Fibroblast of skin of left biceps (primary cell): ENCODE results near the gene PRSS12.

Experiments used
- DNase-seq, 2 experiments: peaks; one replicate each; pipeline ENCODE4 v3.0.0-alpha.2; 2013; ENCODE audit warnings: low read depth in 2 of 2

The PRSS12 gene

DNA sequence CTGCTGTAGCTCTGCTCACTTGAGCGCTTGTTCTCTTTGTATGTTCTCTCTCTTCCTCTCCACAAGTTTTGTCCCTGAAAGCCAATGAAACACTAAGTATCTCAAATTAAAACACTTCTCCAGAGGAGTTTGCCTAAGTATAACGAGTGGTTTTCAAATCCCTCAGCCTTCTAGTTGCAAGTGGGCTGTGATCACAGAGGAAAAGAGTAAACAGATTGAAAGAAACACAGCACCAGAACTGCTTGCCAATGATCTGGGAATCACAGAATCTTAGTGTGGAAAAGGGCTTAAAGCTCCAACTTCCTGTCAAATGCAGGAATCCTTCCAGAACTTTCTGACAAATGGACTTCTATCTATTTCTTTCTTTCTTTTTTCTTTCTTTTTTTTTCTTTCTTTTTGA is 4.8 kb upstream of the PRSS12 start:
- no peak for DNase-seq

DNA sequence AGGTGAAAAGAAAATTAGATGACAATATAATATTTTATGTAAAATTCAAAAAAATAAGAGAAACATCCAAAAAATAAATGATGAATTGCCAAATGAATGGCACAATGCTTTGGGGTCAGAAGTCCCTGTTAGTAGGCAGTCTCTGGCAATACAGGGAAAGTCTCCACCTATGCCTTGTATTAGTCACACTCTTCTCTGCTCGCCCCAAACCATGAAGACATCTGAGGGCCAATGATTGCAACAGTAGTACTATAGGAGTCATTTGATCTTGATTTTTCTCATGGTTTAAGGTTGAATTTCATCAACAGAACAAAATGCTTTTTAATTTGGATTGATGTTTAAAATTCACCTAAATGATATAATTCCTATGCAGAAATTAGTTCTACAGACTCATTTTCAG is 3.9 kb upstream of the PRSS12 start:
- DNase-seq = no peak

DNA sequence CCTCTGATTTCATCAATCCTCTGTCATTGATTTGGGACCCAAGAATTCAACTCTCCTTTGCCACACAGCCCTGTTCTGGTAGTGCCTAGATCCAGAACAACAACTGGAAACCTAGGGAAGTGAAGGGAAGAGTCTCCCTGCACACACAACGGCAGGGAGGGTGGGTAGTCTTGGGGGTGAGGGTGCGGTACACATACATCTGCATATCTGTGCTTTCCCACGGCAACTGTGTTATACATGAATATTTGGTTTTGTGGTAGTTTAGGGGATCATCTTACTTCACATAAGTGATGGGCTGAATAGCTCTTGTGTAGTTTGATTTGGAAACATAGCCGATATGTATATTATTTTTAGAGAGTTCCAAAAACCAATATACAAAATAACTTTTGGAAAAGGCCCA is 3.3 kb upstream of the PRSS12 start:
- no peak for DNase-seq

DNA sequence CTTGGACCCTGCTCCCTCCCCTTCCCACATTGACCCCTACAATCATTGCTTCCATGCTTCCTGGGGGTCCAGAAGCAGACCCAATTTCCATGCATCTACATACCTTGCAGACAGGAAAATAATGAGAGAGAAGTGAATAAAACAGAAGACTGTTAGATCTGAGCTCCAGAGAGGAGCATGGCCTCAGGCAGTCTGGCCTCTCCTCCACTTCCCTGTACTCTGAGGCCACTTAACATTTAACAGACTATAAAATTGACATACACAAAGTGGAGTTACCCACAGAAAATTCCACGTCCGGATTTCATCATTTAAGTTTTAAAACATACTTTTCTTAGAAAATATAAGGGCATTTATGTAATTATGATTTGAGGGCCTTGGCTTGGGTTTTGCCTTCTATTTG is 2.1 kb upstream of the PRSS12 start:
- no peak for DNase-seq

DNA sequence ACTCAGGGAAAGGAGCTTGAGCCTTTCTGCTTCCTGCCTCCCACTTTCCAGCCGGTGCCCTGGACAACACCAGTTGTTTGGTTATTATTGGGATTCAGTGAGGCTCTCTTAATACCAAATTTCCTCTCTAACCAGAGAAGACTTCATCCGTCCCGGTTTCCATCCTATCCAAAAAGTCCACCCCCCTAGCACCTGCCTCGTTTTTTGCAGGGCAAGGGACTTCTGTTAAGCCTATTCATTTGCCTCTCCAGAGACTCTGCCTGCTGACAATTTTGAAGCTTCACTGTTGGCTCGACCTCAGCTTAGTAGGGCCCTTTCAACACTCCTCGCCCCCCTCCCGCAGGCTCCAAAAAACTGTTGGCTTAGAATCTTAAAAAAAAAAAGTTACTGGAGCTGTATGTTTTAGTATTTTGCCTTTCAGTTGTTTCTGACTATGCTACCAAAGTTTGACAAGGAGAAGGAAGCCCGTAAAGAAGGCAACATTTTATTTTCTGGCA is 779 bp upstream of the PRSS12 start:
- no peak for DNase-seq

DNA sequence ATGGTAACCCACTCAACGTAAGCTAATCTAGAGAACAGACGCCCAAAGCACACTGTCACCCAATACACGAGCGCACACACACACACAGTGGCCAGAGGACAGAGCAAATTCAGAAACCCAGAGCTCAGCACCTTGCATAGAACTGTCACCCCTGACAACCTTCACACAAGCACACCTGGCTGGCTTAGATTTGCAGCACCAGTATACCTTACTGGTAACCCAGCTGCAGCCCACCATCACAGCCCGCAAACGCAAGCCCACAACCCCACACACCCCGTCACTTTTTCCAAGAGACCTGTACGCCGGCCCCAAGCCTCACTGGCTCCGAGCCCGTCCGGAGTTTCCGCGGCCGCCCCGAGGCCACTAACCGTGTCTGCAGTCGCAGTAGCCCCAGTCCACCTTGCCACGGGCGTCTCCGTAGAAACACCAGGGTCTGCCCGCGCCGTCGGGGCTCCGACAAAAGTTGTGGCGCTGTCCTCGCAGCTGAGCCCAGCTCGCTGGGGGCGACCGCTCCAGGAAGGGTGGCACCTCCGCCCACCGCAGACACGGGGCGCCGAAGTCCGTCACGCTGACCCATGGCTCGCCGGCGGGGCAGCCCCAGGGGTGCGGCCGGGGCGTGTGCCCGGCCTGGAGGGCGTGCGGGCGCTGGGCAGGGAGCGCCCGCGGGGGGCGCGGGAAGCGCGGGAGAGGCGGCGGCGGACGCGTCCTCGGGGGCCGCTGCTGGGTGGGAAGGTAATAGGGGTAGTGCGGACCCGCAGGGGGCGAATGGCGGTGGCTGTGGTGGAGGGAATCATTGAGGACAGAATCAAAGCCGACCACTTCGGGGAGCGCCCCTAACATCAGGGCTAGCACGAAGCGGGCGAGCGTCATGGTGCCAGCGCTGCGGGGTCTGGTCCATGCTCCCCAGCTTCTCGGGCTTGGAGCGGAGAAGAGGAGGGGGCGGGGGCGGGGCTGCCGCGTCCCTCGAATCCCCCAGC is 664 bp downstream of the PRSS12 start:
- DNase-seq = no peak

DNA sequence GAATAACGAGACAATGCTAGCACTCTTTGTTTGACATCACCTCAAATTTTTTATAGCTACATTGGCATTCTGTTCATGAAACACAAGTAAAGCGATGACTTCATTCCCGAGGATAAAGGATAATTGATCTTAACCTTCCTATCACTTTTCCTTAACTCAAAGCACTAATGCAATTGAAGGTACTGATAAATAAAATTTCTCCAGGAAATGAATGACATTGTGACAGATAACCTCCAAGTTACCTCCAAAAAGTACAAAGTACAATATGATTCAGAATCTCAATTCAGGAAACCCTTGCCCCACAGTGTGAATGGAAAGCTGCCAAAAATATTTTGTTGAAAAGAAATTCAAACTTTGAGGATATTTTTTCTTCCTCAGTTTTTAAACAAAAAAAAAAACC is 1.8 kb downstream of the PRSS12 start:
- no peak for DNase-seq

DNA sequence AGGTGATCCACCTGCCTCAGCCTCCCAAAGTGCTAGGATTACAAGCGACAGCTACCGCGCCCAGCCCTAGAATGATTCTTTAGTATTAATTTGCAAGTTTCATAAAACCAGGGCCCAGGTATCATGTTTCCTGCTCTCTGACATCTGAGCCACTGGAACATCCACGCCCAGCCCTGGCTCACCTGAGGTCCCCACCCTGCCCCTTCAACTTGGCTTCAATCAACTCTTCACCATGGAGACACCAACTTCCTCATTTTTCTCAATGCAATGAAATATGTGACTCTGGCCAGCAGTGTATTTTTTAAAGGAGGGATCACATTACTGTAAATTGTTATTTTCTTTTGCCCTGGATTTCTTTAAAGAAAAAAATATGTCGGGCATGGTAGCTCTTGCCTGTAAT is 3.9 kb downstream of the PRSS12 start:
- no peak for DNase-seq

DNA sequence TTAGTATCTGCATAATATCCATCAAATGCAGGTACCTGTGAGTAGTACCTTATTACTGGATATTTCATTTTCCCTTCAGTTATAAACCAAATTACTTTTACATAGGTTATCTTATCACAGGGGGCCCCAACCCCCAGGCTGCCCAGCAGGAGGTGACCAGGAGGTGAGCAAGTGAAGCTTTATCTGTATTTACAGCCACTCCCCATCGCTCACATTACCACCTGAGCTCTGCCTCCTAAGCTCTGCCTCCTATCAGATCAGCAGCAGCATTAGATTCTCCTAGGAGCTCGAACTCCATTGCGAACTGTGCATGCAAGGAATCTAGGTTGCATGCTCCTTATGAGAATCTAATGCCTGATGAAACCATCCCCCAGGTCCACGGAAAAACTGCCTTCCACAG is 6.3 kb downstream of the PRSS12 start:
- no peak for DNase-seq

DNA sequence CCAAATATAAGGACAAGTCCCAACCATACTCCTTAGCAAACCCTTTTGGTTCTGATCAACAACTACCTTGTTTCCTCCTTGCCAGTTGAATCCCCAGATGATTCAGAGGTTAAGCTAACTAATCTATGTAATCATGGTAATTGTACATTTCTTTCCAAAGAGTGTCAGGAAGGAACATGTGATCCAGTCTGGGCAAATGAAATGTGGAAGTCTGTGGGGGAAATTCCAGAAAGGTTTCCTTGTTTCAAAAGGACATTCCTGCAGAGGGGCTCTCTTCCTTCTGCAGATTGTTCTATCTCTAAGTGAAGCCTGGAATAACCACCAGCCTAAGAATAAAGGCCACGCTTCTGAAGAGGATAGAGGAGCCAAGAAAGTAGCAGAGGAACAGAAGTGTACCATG is 7.0 kb downstream of the PRSS12 start:
- DNase-seq = no peak

DNA sequence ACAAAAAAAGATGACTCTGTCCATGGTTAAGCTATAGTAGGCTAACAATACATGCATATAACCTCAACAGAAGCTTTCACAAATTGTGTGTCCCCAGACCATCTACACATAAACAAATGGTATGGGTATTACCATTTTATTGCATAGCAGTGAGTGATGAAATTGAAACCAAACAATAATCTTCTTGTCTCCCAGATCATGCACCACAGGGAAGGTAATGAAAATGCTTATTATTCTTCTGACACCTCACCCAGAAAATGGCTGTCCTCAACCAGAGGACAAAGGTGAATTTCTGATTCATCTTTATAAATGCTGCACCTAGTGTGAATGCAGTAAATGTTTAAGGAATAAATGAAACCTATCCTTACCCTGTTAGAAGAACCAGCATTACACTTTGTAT is 8.0 kb downstream of the PRSS12 start:
- DNase-seq = no peak

DNA sequence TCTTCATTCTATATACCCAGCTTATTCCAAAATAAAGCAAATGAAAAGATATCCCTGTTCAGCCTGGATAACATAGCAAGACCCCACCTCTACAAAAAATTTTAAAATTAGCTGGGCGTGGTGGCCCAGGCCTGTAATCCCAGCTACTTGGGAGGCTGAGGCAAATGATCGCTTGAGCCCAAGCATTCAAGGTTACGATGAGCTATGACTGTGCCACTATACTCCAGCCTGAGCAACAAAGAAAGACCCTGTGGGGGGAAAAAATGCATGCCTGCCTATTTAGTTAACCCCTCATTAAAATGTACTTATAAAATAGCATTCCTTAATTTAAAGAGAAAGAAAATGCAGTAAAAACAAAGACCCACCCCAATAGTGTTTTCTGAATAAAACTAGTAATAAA is 9.3 kb downstream of the PRSS12 start:
- DNase-seq = no peak

DNA sequence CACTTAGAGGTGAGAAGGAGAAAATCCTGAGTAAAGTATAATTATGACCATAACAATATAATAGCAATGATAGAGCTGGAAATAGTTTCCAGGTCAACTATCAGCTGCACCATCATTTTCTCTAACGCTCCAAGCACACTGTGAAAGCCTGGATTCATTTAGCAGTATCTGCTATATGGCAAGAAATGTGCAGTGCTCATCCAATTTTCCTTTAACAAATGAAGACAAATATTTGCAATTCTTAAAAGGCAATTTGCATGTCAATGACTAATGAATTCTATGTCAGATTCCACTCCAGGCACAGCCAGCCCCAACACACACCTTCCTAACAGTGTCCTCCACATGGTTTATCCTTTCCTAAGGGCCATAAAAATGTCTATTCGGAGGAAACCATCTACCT is 12.7 kb downstream of the PRSS12 start:
- no peak for DNase-seq

DNA sequence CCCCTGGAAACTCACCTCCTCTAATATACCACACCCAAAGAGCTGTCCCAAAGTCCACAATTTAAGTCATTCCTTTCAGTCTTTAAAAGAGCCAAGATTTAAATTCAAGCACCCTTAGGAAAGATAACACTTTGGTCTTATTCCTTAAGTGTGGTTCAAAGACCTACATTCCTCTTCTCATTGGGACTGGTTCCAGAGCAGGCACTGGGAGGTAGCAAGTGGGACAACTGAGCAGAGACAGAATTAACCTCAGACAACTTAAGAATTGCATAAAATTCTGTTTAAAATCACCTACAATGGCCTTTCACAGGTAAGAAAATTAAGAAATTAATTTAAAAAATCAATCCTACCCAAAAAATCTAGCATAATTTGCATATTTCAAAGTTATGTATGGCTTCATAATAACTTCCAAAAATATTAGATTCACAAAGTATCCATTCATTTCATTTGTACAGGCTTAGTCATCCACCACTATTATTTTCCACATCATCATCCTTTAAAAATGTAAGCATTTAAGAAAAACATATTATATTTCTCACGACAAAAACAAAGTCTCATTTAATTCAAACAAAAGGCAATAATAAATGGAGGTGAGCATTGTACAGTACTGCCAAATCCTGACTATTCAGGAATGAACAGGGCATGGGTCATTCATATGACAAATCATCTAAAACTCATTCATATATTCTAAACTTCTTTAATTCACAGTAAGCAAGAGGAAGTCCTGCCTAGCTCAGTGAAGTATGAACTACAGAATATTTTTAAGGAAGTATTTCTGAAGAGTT is 13.6 kb downstream of the PRSS12 start:
- DNase-seq = peak; percentile 39 to 51

DNA sequence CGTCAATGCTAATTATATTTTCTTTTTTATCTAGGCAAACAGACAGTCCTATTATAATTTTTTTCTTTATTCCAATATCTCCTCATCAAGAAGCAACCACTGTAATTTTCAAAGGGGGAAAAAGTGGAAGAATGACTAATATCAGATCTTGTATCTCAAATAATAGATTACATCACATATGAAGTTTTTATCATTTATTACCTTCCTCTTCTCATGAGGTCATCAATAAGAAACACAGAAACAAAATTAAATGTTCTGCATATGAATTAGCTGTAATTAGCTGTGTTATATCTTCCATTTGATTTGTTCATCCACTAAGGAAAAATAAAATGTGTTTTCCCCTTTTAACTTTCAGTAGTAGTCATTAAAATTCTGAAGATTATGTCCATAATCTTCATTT is 14.3 kb downstream of the PRSS12 start:
- no peak for DNase-seq

DNA sequence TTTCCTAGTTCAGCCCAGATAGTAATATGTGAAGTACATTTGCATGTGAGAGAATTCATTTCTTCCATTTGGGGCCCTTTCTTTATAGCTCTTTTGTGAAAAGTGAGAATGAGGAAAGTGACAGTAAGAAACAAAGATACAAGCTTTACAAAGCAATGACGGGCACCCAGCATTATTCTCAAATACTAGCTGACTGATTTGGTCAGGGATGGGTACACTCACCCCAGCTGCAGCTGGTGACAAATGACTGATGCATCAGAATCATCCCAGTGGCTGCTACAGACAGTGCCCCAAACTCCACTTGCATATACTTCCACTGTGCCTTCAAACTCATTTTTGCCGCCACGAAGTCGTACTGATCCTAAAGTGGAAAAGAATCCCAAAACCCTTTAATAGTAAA is 14.8 kb downstream of the PRSS12 start:
- no peak for DNase-seq

DNA sequence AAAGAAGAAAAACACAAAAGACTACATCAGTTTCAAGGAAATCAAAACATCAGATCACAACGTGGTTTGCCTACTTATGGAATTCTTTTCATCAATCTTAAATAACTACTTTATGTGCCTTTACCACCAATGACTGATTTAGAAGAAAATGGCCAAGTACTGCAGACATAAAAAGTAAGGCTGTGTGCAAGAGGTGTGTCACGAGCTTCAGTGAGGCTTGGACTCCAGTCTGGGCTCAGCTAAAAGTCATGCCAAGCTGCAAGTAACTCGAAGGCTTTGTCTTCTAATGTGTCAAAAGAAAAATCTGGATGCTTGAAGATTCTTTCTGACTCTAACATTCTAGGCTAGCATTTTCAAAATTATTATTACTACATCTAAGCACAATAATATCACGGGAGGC is 17.0 kb downstream of the PRSS12 start:
- DNase-seq = no peak

DNA sequence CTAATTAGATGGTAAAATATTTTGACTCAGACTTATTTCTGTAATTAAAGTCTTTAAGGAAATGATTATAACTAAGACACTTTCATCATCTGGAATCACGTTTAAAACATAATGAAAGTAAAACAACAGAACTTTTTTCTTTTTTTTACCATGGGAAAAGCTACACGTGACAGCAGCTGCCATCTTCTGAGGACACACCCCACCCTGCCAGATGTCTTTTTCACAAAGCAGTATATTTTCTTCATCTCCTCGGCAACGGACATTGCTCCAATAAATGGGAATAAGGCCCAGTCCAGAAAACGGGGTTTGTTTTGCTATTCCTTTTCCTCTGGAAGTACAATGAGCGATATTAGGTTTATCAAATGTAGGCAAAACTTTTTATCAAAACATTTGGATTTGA is 17.5 kb downstream of the PRSS12 start:
- no peak for DNase-seq

DNA sequence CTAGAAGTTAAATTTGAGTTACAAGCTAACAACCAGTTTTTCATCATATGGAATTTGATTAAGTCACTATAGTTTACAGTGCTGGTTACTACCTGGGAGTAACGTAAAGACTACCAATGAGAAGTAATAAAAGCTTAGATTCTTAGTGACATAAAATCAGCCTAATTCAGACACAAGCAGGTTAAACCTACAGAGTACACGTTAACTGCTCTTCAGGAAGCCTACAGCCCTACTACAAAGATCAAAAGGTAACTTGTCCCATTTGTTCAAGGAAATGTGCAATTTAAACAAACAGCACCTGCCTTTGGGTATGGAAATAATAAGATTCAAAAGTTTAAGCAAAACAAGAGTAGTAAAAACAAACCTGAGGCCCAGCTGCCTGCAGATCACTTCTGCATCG is 21.5 kb downstream of the PRSS12 start:
- no peak for DNase-seq

DNA sequence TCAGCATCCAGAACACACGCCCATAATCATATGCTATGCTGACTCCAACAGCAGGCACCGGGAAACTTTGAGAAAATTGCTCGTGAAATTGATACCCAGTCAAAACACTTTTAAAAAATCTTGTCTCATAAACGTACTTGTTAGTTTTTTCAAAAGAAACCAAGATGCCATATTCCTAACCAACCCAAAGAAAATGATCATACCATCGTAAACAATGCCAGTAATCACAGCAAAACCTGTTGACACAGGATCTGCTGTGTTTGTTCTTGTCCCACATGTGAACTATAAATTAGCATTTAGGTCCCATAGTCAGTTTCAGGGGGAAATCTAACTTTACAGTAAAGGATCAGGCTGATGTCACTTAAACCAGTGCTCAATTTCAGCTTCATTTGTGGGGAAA is 23.0 kb downstream of the PRSS12 start:
- no peak for DNase-seq

DNA sequence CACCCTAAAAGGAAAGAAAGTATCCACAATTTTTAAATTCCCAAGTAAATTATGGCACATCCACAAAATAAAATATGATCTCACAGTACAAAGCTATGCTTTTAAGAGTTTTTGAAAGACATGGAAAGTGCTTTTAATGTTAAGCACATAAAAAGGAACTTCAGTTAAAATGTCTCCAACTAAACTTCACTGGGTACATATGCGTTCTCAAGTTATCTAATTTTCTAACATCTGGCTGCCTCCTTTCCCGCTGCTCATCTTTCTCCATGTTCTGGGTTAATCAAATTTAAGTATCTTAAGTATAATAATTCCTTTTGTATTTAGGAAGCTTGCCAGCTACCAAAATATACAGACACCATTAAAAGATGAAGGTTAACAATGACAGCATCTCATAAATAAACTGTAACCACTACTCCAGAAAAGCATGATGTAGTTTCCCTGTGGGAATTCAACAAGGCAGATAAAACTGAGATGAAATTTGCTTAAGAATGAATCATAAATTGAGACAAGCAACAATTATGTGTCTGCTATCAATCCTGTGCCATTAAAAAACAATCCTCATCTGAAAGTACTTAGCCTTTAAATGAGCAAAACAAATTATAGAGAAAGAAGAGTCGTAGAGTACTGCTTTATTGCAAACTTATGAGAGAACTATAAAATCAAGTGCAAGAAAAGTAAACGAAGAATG is 25.1 kb downstream of the PRSS12 start:
- peak; percentile 94 to 95 for DNase-seq

DNA sequence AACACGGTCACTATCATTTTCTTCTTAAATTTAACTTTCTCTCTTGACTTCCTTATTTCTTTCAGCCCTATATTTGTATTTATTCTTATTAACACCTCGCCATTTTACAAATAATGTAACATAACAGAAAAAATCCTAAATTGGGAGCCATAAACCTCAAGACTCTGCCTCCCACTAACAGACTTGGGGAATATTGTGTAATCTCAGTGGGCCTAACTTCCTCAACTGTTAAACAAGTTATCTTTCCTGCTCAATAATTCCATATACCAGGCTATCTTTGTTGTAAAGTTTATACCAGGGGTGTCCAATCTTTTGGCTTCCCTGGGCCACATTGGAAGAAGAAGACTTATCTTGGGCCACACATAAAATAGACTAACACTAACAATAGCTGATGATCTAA is 26.2 kb downstream of the PRSS12 start:
- DNase-seq = no peak
